Measurements from ENCODE around the gene RPSA.

DNA sequence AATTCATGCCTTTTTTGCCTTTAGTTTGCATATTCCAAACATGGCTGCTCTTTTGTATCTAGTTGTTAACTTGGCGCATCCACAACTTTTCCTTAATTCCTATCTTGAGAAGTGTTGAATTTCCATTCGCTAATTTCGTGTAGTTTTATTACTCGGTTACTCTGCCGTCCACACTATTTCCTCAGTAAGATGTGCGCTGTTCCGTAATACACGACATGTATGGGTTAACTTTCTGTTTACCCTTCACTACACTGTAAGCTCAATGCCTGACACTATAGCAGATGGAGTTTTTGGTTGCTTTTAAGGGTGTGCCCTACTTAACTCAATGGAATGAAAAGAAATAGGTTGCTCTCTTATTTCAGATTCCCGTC is 724 bp downstream of the RPSA start:
- TF ChIP-seq JAZF1 (CRISPR knock-in tag; IDR thresholded peaks at IDR 0.05), result no peak
- TF ChIP-seq, protein P1, sequence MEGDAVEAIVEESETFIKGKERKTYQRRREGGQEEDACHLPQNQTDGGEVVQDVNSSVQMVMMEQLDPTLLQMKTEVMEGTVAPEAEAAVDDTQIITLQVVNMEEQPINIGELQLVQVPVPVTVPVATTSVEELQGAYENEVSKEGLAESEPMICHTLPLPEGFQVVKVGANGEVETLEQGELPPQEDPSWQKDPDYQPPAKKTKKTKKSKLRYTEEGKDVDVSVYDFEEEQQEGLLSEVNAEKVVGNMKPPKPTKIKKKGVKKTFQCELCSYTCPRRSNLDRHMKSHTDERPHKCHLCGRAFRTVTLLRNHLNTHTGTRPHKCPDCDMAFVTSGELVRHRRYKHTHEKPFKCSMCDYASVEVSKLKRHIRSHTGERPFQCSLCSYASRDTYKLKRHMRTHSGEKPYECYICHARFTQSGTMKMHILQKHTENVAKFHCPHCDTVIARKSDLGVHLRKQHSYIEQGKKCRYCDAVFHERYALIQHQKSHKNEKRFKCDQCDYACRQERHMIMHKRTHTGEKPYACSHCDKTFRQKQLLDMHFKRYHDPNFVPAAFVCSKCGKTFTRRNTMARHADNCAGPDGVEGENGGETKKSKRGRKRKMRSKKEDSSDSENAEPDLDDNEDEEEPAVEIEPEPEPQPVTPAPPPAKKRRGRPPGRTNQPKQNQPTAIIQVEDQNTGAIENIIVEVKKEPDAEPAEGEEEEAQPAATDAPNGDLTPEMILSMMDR (IDR thresholded peaks at IDR 0.05), result no peak
- TF ChIP-seq, protein P2, sequence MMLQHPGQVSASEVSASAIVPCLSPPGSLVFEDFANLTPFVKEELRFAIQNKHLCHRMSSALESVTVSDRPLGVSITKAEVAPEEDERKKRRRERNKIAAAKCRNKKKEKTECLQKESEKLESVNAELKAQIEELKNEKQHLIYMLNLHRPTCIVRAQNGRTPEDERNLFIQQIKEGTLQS (CRISPR knock-in tag; conservative IDR thresholded peaks at IDR 0.05), result no peak

Measured in WTC11 (cell line).